ENCODE measurements around the gene CPNE5. TPM values are rescaled to one million over a fixed set of nuclear protein-coding genes. Genes with fewer than 3 reads are reported as not detected.
A peak's percentile ranks its signal among the peaks of the same experiment; 100 is the strongest.

Gene CPNE5
- total RNA-seq, 1 donor from 2014 or later = 2.9 TPM

- no peak for DNase-seq
- Mint-ChIP-seq H3K27ac (ENCODE audit: unreplicated experiment) (peak overlapping the region; percentile 13), H3K4me3 (ENCODE audit: unreplicated experiment) (no peak overlapping the region), H3K4me1 (ENCODE audit: low read depth, unreplicated experiment) (peaks cover 36% of the 10 kb centered on the region), H3K36me3 (ENCODE audit: unreplicated experiment) (no peaks in the 10 kb centered on the region), H3K27me3 (ENCODE audit: unreplicated experiment) (no peaks in the 10 kb centered on the region), H3K9me3 (ENCODE audit: unreplicated experiment) (no peaks in the 10 kb centered on the region)
- no peak for TF ChIP-seq CTCF (IDR thresholded peaks at IDR 0.05; ENCODE audit: partially characterized antibody, unreplicated experiment)
These were observed 13.4 kb upstream of the CPNE5 start for GRCh38 chr6:36852481-36853147.

GRCh38 chr6:36851626-36852025 is 12.4 kb upstream of the CPNE5 start:
- no peaks in the 10 kb centered on the region for H3K9me3 Mint-ChIP-seq (ENCODE audit: unreplicated experiment)
- H3K27me3 Mint-ChIP-seq (ENCODE audit: unreplicated experiment) = no peaks in the 10 kb centered on the region
- H3K27ac Mint-ChIP-seq (ENCODE audit: unreplicated experiment) = no peak overlapping the region
- peaks cover 37% of the 10 kb centered on the region for H3K4me1 Mint-ChIP-seq (ENCODE audit: low read depth, unreplicated experiment)
- no peaks in the 10 kb centered on the region for H3K36me3 Mint-ChIP-seq (ENCODE audit: unreplicated experiment)
- DNase-seq = no peak
- no peak overlapping the region for H3K4me3 Mint-ChIP-seq (ENCODE audit: unreplicated experiment)
- no peak for TF ChIP-seq CTCF (IDR thresholded peaks at IDR 0.05; ENCODE audit: partially characterized antibody, unreplicated experiment)

- peak; percentile 32 for DNase-seq
- H3K9me3 Mint-ChIP-seq (ENCODE audit: unreplicated experiment) = peaks cover under 1% of the 10 kb centered on the region
- H3K27ac Mint-ChIP-seq (ENCODE audit: unreplicated experiment) = peak overlapping the region; percentile 42
- peak; percentile 91 for TF ChIP-seq CTCF (IDR thresholded peaks at IDR 0.05; ENCODE audit: partially characterized antibody, unreplicated experiment)
- H3K27me3 Mint-ChIP-seq (ENCODE audit: unreplicated experiment) = no peaks in the 10 kb centered on the region
- H3K36me3 Mint-ChIP-seq (ENCODE audit: unreplicated experiment) = no peaks in the 10 kb centered on the region
- H3K4me1 Mint-ChIP-seq (ENCODE audit: low read depth, unreplicated experiment) = peaks cover 37% of the 10 kb centered on the region
- no peak overlapping the region for H3K4me3 Mint-ChIP-seq (ENCODE audit: unreplicated experiment)
These were observed 11.9 kb upstream of the CPNE5 start for GRCh38 chr6:36851149-36851614.

GRCh38 chr6:36850021-36850420 is 10.8 kb upstream of the CPNE5 start:
- Mint-ChIP-seq H3K9me3 (ENCODE audit: unreplicated experiment) (peaks cover 6% of the 10 kb centered on the region), H3K4me1 (ENCODE audit: low read depth, unreplicated experiment) (peaks cover 37% of the 10 kb centered on the region), H3K27ac (ENCODE audit: unreplicated experiment) (peak overlapping the region; percentile 79), H3K4me3 (ENCODE audit: unreplicated experiment) (peak overlapping the region; percentile 47), H3K27me3 (ENCODE audit: unreplicated experiment) (no peaks in the 10 kb centered on the region), H3K36me3 (ENCODE audit: unreplicated experiment) (no peaks in the 10 kb centered on the region)
- DNase-seq = no peak
- no peak for TF ChIP-seq CTCF (IDR thresholded peaks at IDR 0.05; ENCODE audit: partially characterized antibody, unreplicated experiment)

- H3K9me3 Mint-ChIP-seq (ENCODE audit: unreplicated experiment) = peaks cover 6% of the 10 kb centered on the region
- H3K36me3 Mint-ChIP-seq (ENCODE audit: unreplicated experiment) = no peaks in the 10 kb centered on the region
- peaks cover 37% of the 10 kb centered on the region for H3K4me1 Mint-ChIP-seq (ENCODE audit: low read depth, unreplicated experiment)
- DNase-seq = peak; percentile 79
- peak overlapping the region; percentile 89 for H3K4me3 Mint-ChIP-seq (ENCODE audit: unreplicated experiment)
- no peaks in the 10 kb centered on the region for H3K27me3 Mint-ChIP-seq (ENCODE audit: unreplicated experiment)
- peak overlapping the region; percentile 94 for H3K27ac Mint-ChIP-seq (ENCODE audit: unreplicated experiment)
- TF ChIP-seq CTCF (IDR thresholded peaks at IDR 0.05; ENCODE audit: partially characterized antibody, unreplicated experiment) = no peak
These were observed 9.6 kb upstream of the CPNE5 start for GRCh38 chr6:36848658-36849441.

Data from glutamatergic neuron (in vitro differentiated cells).